Measurements from ENCODE around the gene GPR137C.
A peak's percentile ranks its signal among the peaks of the same experiment; 100 is the strongest.

The GPR137C gene, protein sequence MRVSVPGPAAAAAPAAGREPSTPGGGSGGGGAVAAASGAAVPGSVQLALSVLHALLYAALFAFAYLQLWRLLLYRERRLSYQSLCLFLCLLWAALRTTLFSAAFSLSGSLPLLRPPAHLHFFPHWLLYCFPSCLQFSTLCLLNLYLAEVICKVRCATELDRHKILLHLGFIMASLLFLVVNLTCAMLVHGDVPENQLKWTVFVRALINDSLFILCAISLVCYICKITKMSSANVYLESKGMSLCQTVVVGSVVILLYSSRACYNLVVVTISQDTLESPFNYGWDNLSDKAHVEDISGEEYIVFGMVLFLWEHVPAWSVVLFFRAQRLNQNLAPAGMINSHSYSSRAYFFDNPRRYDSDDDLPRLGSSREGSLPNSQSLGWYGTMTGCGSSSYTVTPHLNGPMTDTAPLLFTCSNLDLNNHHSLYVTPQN

DNA sequence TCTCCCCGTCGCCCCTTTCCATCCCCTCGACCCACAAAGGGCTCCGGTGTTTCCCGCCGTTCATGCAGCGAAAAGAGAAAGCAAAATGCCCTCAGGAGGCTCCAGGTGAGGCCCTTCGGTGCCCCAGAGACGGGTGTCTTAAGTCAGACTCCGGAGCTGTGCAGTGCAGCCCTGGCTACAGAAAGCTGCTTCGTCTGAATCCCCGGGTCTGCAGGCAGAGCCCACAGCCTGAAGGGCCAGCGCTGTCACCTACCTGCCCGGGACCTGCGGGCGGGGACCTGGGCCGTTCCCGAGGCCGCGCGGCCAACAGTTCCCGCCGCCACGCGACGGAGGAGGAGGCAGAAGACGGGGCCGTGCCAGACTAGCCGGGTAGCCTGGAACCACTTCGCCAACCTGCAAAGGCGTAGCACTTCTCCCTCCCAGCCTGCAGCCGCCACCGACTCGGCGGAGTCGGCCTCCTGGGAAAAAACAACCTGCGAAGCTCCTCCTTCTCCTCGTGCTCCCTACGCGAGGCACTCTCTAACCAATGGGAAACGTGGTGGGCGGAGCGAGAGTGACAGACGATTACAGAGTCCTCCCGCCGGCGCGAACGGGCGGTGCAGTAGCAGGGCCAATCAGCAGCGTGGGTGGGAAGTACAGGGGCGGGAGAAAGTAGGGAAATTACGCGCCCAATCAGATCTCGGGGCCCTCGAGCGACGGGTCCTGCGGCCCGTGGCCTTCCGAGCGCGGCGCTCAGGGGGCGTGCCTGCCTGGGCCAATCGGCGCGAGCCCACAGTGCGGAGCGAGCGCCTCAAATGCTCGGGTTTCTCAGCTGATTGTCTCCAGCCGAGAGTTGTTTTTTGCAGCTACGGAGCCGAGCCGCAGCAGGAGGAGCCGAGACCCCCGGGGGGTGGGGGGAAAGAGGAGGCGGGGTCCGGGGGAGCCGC lies at the start of gene GPR137C, which contains the start of gene TXNDC16:
Gene GPR137C (plus strand): TSS at position 774 of the 926 bp plus-strand sequence. CDS start 312 bp downstream, outside the sequence.
Gene TXNDC16 (minus strand): TSS at position 443 of the 926 bp plus-strand sequence. CDS start 8,948 bp downstream, outside the sequence.
- peak; percentile 99 for DNase-seq (ENCODE audit: low read depth)

DNA sequence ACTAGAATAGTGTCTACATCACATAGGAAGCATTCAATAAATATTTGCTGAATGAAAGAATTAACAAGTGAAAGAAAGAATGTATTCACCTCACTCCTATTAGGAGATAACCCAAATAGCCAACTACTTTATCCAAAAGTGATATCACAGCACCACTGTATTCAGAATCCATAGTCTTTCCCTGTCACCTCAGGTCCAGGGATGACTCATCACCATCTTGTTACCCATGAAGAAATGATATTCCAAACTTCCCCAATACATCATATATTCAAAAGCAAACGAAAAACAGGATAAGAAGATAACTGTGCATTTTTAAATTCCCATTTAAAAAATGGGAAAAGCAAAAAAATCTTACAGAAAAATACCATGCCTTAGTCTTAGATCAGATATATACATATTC lies 39.4 kb upstream of the GPR137C start:
- DNase-seq (ENCODE audit: low read depth): no peak

DNA sequence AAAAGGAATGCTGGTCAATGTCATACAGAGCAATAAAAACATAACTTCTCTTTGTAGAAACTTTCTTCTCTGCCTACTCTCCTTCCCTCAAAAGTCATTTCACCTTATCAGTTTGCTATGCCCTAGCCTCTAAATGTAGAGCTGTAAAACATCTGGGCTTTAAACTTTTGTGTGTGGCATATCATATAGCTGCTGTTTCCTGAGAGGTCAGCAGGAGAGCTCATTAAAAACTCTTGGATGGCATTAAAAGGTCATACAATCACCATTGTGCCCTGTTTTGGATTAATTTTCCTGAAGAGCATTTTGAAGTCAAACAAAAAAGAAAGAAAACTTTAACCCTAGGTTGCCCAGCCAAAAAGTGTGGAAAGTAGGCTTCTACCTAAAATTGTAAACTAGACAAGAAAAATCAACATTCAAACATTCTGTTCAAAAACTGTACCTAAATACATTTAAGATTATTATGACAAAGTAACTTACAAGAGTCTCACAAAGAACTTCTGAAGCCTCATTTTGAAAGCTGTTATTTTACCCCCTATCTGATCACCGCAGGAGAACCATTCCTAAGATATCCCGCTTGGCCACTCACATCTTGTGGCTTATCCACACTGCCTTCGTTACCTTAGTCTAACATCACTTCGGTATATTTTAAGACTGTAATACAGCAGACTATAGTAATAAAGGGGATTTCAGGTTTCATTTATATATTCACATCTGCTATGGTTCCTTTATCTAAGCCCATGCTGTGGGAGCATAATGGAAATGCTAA lies 38.4 kb upstream of the GPR137C start:
- no peak for DNase-seq (ENCODE audit: low read depth)

DNA sequence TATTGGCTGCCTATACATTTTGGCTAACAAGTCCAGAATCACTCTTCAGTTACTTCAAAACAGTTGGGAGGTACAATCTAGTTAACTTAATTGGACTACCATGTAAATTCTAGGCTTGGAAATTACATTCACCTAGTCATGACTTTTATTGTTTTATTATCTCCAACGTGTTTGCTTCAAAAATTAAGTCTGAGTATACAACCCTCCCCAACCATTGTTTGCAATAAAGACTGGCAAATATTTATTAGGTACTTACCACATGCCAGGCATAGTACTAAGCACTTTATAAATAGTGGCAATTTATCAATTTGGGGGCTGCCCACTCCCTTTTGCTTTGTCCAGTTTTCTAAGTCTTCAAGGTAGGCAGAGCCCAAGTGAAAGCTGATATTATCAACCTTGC lies 30.6 kb upstream of the GPR137C start:
- no peak for DNase-seq (ENCODE audit: low read depth)

DNA sequence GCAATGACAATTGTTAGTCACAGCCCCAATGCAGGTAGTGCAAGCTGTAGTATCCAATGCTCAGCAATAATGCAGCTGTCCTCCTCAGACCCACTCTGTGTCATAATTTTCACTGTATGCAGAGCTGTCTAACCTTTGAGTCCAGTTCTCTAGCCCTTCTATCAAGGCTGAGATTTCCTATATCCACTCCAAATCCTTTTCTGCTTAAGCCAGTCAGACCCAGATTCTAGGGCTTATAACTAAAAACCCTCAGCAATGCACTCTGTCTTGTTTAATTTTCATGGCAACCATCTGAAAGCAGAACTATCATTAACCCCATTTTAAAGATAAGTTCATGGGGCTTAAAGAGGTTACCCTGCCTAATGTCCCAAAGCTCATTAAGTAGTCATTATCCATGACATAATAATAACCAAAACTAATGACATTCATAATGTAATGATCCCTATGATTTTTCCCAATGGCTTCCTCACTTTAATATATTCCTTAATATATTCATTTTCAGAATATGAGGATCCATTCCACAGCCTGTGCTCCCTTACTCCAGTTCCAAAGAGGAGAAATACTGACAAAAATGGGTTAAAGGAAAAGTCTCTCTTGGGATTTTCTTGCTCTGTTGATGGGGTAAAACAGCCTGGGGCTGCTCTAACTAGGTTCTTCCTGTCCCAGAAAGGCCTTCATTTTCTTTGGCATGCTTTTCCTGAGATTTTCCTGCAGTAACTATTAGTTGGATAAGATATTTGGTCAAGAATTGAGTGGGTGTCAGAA lies 29.9 kb upstream of the GPR137C start:
- no peak for DNase-seq (ENCODE audit: low read depth)

DNA sequence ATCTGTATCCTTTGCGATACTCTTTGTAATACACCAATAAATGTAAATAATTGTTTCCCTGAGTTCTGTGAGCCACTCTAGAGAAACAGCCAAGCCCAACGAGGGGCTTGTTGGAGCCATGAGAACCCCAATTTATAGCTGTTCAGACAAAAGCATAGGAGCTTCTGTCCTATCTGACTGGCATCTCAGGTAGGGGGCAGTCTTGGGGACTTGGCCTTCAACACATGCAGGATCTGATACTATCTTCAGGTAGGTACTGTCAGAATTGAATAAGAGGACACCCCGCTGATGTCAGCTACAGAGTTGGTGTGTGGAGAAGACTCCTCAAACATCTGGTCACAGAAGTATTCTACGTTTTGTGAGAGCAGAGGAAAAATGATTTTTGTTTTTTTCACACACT lies 25.6 kb upstream of the GPR137C start:
- no peak for DNase-seq (ENCODE audit: low read depth)

DNA sequence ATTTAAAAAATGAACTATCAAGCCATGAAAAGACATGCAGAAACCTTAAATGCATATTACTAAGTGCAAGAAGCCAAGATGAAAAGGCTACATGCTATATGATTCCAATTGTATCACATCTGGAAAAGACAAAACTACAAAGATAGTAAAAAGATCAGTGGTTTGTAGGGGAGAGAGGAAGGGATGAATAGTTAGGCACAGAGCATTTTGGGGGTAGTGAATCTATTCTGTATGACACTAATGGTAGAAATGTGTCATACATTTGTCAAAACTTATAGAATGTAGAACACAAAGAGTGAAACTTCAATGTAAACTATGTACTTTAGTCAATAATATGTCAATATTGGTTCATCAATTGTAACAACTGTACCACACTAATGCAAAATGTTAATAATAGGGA lies 21.2 kb upstream of the GPR137C start:
- no peak for DNase-seq (ENCODE audit: low read depth)

DNA sequence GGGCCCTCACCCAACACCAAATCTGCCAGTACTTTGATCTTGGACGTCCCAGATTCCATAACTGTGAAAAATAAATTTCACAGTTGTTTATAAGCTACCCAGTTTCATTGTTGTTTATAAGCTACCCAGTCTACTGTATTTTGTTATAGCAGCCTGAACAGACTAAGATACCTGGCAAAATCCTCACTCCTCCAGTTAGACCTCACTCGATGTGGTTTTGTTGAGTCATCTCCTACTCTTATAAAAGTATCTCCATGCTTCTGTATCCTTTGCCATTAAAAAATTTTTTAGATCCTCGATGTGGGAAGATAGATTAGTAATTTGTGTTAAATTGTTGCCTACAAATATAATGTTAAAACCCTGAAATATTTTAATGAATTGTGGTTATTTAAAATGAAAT lies 16.4 kb upstream of the GPR137C start:
- no peak for DNase-seq (ENCODE audit: low read depth)

DNA sequence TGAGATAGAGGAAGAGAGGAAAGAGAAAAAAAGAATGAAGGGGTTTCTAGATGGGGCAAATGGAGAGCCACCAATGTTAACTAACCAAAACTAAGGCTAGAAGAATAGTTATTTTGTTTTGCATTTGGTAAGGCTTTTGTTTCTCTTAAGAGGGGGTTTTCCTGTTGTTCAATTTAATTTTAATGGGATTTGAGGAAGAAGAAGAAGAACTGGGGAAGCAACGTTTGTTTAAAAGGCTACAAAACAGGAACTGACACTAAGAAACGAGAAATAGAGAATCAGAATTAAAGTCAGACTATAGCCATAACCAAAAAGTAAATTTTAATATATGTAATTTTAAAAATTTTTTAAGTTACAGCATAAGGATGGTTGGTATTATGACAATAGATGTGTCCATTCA lies 14.0 kb upstream of the GPR137C start:
- DNase-seq (ENCODE audit: low read depth): no peak

DNA sequence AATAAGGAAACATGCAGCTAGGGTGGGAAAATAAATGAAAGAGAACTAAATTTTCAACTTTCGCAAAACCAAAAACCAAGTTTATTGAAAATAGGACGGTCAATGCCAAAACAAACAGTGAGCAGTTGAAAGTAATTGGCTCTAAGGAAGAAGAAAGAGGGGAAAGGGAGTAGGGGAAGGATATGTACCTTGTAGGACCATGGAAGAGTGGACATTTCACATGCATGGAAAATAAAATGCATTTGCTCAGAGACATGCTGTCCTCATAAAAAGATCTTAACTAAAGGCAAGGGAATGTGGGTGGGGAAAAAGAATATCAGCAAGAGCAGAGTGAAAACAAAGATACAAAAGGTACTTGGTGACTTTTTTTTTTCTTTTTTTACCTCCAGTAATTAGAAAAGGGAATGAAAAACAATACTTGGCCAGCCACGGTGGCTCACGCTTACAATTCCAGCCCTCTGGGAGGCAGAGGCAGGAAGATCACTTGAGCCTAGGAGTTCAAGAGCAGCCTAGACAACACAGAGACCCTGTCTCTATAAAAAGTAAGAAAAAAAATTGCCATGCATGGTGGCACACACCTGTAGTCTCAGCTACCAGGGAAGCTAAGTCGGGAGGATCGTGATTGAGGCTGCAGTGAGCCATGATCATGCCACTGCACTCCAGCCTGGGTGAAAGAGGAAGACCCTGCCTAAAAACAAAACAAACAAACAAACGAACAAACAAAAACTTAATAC lies 6.9 kb upstream of the GPR137C start:
- no peak for DNase-seq (ENCODE audit: low read depth)

DNA sequence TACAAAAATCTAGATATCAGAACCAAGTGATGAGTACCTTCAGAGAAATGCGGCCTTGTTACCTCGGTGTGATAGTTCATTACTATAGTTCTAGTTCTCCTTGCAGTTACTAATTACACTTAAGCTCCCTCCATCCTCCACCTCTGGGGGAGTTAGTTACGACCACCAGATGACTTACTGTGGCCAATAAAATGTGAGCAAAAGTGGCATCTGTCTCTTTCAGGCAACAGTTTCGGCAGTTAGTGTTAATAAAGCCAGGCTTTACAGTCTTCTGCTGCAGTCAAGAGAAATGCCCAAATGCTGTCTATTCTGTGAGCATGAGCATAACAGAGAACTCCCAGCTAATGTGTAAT lies 6.3 kb upstream of the GPR137C start:
- DNase-seq (ENCODE audit: low read depth): no peak

DNA sequence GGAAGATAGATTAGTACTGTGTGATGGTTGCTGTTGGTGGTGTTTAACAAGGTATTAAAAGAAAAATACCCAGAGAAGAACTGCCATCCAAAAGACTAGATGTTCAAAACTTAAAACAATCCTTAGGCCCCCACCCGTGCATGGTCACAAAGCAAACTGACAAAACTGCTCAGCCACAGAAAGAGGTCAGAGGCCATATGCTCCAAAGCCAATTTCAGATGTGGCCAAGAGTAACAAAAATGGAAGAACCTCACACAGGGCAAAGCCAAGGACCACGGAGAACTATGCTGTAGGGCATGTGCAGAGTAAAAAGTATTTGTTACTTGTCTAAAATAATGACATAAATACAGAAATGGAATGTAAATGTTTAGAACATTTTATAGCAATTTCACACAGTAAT lies 5.6 kb upstream of the GPR137C start:
- DNase-seq (ENCODE audit: low read depth): no peak

DNA sequence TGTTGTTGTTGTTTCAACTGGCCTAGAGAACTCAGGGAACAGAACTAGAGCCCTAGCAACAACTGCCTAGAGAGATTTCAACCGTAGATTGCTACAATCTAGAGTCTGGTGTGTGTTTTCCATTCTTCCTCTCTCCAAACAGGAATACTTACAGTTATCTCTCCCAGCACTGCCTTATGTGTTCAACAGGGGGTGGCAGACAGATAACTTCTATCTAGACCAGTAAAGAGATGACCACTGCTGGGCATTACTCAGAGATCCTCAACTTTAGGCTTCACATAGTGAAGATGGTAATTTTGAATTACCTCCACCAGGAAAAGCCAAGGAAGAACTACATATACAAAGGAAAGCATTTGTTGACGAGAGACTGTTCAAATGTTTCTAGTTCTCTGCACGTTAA lies 5.1 kb upstream of the GPR137C start:
- DNase-seq (ENCODE audit: low read depth): no peak

DNA sequence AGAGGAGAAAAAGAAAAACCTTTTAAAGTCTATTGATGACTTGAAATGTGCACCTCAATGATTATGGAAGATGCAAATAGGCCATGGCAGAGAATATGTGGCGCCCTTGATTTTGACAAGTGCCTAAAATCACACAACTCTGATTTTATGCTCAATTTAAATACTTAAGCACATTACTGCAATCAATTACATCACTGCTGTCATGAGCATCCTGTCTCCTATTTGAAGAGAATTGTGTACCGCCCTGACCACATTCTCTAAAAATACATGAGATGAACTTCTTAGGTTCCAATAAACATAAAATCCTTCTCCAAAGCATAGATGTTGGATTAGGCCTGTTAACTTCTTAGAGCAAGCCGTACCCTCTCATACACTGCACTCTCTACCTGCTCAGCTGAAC lies 2.0 kb upstream of the GPR137C start:
- no peak for DNase-seq (ENCODE audit: low read depth)

DNA sequence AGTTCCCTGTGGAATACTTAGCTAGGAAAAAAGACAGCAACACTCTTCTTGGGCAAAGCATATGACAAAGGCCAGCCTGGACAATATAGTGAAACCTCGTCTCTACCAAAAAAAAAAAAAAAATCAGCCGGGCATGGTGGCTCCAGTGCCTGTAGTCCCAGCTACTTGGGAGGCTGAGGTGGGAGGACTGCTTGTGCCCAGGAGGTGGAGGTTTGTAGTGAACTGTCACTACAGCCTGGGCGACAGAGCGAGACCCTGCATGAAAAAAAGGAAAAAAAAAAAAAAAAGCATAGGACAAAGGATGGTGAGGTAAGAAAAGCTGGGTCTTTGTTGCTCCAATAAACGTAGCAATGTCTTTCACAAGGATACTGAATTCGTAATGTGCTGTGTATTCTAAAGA lies 1.4 kb upstream of the GPR137C start:
- no peak for DNase-seq (ENCODE audit: low read depth)

DNA sequence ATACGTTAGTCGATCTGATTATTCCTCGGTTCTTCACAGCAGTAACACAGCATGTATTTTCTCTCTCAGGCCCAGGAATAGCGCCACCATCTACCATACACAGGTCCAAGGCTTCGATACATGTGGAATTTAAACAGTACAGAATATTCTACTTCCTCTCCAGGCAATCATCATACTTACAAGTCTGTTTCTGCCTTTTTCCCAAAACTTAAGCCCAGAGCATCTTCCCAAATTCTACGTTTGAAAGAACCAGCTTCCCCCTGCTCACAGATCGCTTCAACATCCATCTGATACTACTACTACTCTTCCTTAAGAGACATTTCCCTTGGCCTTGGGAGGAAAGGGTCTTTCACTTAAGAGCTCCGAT lies 957 bp upstream of the GPR137C start:
- no peak for DNase-seq (ENCODE audit: low read depth)

DNA sequence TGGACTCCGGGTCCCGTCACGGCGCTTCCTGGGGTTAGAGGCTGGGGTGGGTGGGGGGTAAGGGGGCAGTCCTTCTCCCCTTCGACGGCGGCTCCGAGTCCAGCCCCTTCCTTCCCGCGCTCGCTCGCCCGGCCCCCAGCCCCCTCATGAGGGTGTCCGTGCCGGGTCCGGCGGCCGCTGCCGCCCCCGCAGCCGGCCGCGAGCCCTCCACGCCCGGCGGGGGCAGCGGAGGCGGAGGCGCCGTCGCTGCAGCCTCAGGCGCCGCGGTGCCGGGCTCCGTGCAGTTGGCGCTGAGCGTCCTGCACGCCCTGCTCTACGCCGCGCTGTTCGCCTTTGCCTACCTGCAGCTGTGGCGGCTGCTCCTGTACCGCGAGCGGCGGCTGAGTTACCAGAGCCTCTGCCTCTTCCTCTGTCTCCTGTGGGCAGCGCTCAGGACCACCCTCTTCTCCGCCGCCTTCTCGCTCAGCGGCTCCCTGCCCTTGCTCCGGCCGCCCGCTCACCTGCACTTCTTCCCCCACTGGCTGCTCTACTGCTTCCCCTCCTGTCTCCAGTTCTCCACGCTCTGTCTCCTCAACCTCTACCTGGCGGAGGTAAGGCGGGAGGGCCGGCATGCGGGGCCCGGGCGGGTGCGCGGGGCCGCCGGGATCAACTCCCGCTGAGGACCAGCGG lies 500 bp downstream of the GPR137C start:
- DNase-seq (ENCODE audit: low read depth): peak; percentile 13

DNA sequence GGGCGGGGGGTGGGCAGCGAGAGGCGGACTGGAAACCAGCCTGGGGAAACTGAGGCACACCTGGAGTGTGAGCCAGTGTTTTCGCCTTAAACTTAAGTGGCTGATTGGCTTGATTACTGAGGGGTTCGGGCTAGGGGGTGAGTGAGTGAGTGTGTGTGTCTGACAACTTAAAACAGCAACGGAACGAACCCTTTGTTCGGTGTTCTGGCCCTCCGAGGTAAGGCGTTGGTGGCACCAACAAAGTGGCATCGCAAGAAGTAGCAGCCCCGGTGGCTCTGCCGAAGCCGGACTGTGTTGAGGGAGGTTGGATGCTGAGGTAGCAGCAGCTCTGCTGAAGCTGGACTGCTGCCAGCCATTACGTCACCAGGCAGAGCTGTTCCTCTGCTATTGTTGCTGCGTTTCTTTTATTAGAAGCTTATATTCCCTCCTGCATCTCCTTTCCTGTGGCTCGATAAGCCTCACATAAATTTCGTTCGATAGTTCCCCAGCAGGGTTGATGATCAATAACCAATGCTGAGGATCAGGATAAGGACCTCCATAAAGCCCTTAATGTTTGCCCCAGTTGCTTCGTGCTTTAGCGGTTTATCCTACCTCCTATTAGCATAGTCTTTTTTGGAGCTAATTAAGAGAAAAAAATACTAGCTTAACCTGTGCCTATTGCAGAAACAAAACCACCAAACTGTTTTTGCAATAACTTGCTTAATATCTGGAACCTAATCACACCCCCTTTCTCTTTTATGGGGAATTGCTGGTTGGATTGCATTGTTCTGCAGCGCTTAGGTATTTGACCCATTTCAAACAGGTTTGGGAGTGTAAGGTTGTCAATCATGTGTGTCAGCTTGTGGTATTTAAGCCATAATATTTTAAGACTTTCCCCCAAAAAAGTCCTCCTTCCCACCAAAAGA lies 1.3 kb downstream of the GPR137C start:
- DNase-seq (ENCODE audit: low read depth): peak; percentile 69

DNA sequence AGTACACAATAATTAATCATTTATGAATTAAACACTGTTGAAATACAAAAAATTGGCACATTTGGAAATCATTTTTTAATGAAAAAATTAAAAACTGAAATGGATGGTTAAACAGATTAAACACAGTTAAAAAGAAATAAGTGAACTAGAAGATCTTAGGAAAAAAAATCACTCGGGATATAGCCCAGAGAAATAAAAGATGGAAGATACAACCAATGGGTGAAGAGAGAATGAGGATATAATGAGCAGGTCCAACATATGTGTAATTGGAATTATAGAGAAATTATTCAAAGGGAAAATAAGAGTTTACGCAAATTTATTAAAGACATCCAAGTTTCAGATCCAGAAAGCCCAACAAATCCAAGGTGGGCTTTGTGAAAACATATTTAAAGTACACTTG lies 6.1 kb downstream of the GPR137C start:
- no peak for DNase-seq (ENCODE audit: low read depth)
